ENCODE data around the gene PIWIL4. TPM values are rescaled to one million over a fixed set of nuclear protein-coding genes. Genes with fewer than 3 reads are reported as not detected.

The PIWIL4 gene
- total RNA-seq, 3 donors from 2014 or later: 5.0 to 11.5 (median 5.9) TPM

DNA sequence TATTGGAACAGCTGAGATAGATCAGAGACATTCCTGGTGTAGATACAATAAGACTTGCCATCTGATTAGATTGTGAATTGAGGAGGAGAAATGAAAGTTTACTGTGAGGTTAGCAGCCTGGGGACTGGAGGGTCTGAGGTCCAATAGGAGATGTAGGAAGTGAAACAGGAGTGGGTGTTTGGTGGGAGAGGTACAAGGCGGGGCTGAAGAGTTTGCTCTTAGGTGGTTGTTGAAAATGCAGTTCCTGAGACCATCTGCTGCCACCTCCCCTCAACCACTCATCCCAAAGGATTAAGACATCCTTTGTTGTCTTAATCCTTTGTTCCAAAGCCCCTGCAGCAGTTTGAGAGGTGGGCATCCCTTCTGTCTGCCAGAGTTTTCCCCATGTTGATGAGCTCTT lies 14.8 kb downstream of the PIWIL4 start:
- no peak for DNase-seq
- intact Hi-C loops (cut with DNase I, micrococcal nuclease): no loop called here
- Histone ChIP-seq H3K36me3 (ENCODE audit: low read depth) (no peaks in the 10 kb centered on the region), H3K4me1 (ENCODE audit: low read depth) (no peaks in the 10 kb centered on the region), H3K4me3 (no peak overlapping the region), H3K9me3 (no peaks in the 10 kb centered on the region)
- ATAC-seq: no peak
- TF ChIP-seq, protein P1, sequence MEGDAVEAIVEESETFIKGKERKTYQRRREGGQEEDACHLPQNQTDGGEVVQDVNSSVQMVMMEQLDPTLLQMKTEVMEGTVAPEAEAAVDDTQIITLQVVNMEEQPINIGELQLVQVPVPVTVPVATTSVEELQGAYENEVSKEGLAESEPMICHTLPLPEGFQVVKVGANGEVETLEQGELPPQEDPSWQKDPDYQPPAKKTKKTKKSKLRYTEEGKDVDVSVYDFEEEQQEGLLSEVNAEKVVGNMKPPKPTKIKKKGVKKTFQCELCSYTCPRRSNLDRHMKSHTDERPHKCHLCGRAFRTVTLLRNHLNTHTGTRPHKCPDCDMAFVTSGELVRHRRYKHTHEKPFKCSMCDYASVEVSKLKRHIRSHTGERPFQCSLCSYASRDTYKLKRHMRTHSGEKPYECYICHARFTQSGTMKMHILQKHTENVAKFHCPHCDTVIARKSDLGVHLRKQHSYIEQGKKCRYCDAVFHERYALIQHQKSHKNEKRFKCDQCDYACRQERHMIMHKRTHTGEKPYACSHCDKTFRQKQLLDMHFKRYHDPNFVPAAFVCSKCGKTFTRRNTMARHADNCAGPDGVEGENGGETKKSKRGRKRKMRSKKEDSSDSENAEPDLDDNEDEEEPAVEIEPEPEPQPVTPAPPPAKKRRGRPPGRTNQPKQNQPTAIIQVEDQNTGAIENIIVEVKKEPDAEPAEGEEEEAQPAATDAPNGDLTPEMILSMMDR (IDR thresholded peaks at IDR 0.05): no peak

DNA sequence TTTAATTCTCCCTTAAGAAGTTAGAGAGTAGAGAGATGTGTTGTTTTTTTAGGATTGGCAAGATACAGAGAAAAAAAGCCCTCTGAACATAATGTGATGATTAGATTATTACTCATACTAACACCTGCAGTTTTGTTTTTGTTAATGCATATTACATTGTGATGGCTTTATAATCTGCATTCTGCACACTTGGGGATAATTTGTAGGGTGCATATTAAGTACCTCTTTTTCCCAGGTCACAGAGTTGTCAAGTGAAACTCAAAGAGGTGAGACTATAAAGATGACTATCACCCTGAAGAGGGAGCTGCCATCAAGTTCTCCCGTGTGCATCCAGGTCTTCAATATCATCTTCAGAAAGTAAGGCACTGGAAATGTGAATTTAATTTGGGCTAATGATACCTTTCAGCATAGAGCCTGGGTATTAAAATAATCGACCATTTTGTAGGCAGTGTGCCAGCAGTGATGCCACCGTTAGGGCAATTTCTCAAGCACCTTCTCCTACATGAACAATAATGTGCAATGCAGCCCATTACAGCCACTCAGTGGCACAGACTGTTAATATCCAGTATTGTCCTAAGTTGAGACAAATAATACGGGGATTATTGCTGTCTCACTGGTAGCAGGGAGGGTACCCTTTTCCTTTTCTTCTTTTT lies 16.2 kb downstream of the PIWIL4 start:
- H3K36me3 ChIP-seq (ENCODE audit: low read depth): no peaks in the 10 kb centered on the region
- H3K9me3 ChIP-seq: no peaks in the 10 kb centered on the region
- intact Hi-C loops (cut with DNase I, micrococcal nuclease): no loop called here
- TF ChIP-seq, protein P1 (IDR thresholded peaks at IDR 0.05): no peak
- no peak overlapping the region for H3K4me3 ChIP-seq
- ATAC-seq (no peak), DNase-seq (no peak)
- no peaks in the 10 kb centered on the region for H3K4me1 ChIP-seq (ENCODE audit: low read depth)

DNA sequence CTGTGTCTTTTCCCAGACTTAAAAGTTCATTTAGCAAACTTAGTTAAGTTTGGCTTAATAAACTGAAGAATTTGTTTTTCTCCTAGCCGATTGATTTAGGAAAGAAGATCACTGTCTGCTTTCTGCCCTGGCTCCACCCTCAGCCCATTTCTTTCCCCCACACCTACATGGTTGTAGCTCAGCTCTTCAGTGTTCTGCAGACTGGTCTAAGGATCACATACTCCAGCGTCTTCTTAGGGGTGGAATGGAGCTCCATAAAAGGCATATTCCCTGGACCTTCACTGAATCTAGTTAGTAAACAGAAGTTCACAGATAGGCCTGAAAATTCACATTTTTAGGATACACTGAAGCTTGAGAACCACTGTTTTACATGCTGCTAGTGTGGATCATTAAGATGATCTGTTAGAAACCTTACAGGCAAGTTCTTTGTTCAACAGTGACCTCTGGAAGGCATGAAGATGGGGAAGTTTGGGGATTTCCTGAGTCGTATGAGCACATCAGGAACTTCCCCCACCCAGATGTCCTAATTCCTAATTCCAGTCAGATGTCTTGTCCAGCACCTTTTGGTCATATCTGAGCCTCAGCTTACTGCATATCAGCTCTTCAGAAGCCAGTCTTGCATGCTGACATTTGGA lies 16.8 kb downstream of the PIWIL4 start:
- intact Hi-C loops (cut with DNase I, micrococcal nuclease): no loop called here
- Histone ChIP-seq H3K4me1 (ENCODE audit: low read depth) (no peaks in the 10 kb centered on the region), H3K36me3 (ENCODE audit: low read depth) (no peaks in the 10 kb centered on the region), H3K9me3 (no peaks in the 10 kb centered on the region), H3K4me3 (no peak overlapping the region)
- no peak for DNase-seq
- ATAC-seq: peak; percentile 61
- TF ChIP-seq, protein P1 (IDR thresholded peaks at IDR 0.05): no peak

DNA sequence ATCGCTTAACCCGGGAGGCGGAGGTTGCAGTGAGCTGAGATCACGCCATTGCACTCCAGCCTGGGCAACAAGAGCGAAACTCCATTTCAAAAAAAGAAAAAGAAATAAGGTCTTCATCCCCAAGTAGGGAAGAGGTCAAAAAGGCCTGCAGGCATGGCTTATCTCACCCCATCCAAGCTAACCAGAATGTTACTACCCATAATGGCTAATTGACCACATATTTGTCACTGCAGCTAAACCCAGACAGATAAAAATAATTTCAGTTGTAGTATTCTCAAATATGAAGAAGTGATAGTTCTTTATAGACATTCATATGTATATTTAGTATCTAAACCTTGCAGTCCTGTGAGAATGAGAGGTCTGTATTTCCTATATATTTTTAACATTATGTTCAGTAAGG lies 17.8 kb downstream of the PIWIL4 start:
- intact Hi-C loops (cut with DNase I, micrococcal nuclease): no loop called here
- ATAC-seq (no peak), DNase-seq (no peak)
- TF ChIP-seq, protein P1 (IDR thresholded peaks at IDR 0.05): no peak
- Histone ChIP-seq H3K9me3 (no peaks in the 10 kb centered on the region), H3K4me3 (no peak overlapping the region), H3K4me1 (ENCODE audit: low read depth) (no peaks in the 10 kb centered on the region), H3K36me3 (ENCODE audit: low read depth) (no peaks in the 10 kb centered on the region)

DNA sequence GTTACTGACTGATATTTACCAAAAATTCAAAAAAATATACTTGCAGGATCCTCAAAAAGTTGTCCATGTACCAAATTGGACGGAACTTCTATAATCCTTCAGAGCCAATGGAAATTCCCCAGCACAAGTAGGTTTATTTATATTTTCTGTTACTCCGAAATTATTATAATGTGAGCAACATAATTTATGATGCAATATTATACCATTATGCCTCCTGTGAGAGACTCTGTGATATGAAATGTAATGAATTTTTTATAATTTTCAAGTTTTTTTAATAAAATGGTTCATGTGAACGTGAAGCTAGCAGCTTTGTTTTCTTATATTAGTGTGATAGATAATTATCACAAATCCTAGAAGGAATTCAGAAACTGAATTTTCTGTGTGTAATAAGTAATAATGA lies 18.2 kb downstream of the PIWIL4 start:
- no peak overlapping the region for H3K4me3 ChIP-seq
- no peaks in the 10 kb centered on the region for H3K36me3 ChIP-seq (ENCODE audit: low read depth)
- TF ChIP-seq, protein P1 (IDR thresholded peaks at IDR 0.05): no peak
- DNase-seq: no peak
- no peaks in the 10 kb centered on the region for H3K4me1 ChIP-seq (ENCODE audit: low read depth)
- no peaks in the 10 kb centered on the region for H3K9me3 ChIP-seq
- no peak for ATAC-seq
- intact Hi-C loops (cut with DNase I, micrococcal nuclease): no loop called here
